HFFc6 (cell line): ENCODE results near the gene INPP5K. TPM values are rescaled to one million over a fixed set of nuclear protein-coding genes. Genes with fewer than 3 reads are reported as not detected.
A peak's percentile ranks its signal among the peaks of the same experiment; 100 is the strongest.

Source experiments
- DNase-seq: peaks from one replicate; pipeline ENCODE4 v3.0.0-alpha.2; 2018
- H3K27ac Mint-ChIP-seq: 2 replicates; pipeline ENCODE4 v1.8.0; 2020; ENCODE audit warnings: mild to moderate bottlenecking, mixed read lengths
- H3K27me3 Mint-ChIP-seq: 2 replicates; pipeline ENCODE4 v1.8.0; 2021; ENCODE audit warnings: mild to moderate bottlenecking, moderate library complexity, mixed read lengths; ENCODE audit not compliant: insufficient read depth
- H3K36me3 Mint-ChIP-seq: 2 replicates; pipeline ENCODE4 v1.8.0; 2021; ENCODE audit warnings: low read depth, mixed read lengths
- H3K4me1 Mint-ChIP-seq: 2 replicates; pipeline ENCODE4 v1.8.0; 2020; ENCODE audit warnings: low read depth, mixed read lengths
- H3K4me3 Mint-ChIP-seq: 2 replicates; pipeline ENCODE4 v1.8.0; 2020; ENCODE audit warnings: mild to moderate bottlenecking, moderate library complexity, mixed read lengths
- H3K9me3 Mint-ChIP-seq: 2 replicates; pipeline ENCODE4 v1.8.0; 2020; ENCODE audit warnings: mild to moderate bottlenecking, mixed read lengths
- total RNA-seq, 6 experiments: library from RNA; stranded (reverse); fragmentation: NEBNext Ultra II Directional; extraction: Animal tissue kit (Norgen Biotek cat#: 25700); gene quantifications; 2 replicates in 1 of 6; 3 replicates in 5 of 6; pipeline ENCODE4 v1.2.3, GENCODE V29; 2021
- TF ChIP-seq, protein P1 (sequence below): fragments of 200-600 bp; sonication (generic); IDR thresholded peaks from 2 replicates; pipeline ENCODE4 v1.5.0; 2021; ENCODE audit warnings: antibody characterized with exemption, mild to moderate bottlenecking

The INPP5K gene
- total RNA-seq, 6 experiments from 2014 or later: 18.2 to 23.5 (median 20.3) TPM

DNA sequence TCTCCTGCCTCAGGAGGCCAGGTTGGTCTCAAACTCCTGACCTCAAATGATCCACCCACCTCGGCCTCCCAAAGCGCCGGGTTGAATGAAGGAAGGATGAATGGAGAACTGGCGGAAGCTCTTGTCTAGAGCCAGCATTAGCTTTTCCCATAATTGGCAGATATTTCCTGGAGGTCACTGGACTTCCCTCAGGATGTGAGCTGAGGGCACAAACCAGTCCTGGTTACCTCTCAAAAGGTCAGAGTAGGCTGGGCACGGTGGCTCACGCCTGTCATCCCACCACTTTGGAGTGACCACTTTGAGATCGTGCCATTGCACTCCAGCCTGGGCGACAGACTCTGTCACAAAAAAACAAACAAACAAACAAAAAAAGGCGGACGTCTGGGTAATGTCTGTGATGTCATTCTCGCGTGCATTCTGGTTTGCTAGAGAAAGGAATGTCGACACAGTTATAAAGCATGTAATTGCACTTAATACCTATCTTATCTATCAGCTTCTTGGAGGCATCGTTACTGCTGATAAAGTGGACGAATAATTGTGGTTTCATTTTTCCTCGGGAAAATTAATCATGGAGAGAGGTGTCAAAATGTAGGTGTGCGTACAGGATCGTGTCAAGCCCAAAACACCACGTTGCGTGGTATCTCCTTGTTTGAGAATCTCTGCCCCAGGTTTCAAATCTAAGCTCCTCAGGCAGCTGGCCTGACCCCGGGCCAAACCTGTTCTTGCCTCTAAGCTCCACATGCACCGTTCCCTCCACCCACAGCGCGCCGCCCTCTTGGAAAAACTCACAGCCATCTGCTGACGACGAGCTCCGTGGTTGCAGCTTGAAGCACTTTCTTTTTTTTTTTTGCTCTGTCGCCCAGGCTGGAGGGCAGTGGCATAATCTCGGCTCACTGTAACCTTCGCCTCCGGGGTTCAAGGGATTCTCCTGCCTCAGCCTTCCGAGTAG is 54.0 kb downstream of the INPP5K start:
- DNase-seq: no peak
- peak overlapping the region; percentile 42; the same call in 1 of the 2 replicates for H3K4me3 Mint-ChIP-seq
- peaks cover 37% of the 10 kb centered on the region for H3K36me3 Mint-ChIP-seq
- H3K4me1 Mint-ChIP-seq: peaks cover 30% of the 10 kb centered on the region
- TF ChIP-seq, protein P1, sequence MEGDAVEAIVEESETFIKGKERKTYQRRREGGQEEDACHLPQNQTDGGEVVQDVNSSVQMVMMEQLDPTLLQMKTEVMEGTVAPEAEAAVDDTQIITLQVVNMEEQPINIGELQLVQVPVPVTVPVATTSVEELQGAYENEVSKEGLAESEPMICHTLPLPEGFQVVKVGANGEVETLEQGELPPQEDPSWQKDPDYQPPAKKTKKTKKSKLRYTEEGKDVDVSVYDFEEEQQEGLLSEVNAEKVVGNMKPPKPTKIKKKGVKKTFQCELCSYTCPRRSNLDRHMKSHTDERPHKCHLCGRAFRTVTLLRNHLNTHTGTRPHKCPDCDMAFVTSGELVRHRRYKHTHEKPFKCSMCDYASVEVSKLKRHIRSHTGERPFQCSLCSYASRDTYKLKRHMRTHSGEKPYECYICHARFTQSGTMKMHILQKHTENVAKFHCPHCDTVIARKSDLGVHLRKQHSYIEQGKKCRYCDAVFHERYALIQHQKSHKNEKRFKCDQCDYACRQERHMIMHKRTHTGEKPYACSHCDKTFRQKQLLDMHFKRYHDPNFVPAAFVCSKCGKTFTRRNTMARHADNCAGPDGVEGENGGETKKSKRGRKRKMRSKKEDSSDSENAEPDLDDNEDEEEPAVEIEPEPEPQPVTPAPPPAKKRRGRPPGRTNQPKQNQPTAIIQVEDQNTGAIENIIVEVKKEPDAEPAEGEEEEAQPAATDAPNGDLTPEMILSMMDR: no peak
- H3K9me3 Mint-ChIP-seq: peaks cover 11% of the 10 kb centered on the region
- H3K27me3 Mint-ChIP-seq: peaks cover 8% of the 10 kb centered on the region
- peak overlapping the region; percentile 76; the same call in 1 of the 2 replicates for H3K27ac Mint-ChIP-seq

DNA sequence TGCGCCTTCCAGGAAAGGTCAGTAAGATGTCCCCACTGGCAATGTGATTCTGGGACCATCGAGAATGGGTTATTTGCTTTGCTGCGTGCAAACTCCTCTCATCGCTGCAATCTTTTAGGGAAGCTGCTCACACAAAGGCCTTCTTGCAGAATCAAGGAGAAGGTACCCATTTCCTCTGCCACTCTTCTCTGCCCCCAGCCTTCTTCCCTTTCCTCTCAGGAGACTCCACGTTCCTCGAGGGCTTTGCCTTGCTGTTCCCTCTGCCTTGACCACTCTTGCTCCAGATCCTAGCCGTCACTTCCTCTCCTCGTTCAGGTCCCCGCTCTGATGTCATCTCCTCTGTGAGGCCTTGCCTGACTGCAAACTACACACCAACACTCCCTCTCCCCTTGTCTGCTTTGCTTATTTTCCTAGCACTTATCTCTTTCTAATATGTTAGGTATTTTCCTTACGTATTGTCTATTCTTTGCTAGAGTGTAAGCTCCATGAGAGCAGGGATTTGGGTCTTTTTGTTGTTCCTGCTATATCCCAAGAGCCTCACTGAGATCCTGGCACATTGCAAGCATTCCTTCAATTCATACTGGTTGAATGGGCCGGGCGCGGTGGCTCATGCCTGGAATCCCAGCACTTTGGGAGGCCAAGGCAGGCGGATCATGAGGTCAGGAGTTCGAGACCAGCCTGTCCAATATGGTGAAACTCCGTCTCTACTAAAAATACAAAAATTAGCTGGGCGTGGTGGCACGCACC is 55.0 kb downstream of the INPP5K start:
- Mint-ChIP-seq H3K4me1 (peaks cover 35% of the 10 kb centered on the region), H3K4me3 (no peak overlapping the region), H3K27ac (peak overlapping the region; percentile 8; the same call in 1 of the 2 replicates), H3K9me3 (peaks cover 11% of the 10 kb centered on the region), H3K27me3 (peaks cover 11% of the 10 kb centered on the region), H3K36me3 (peaks cover 37% of the 10 kb centered on the region)
- DNase-seq: no peak
- TF ChIP-seq, protein P1: no peak

DNA sequence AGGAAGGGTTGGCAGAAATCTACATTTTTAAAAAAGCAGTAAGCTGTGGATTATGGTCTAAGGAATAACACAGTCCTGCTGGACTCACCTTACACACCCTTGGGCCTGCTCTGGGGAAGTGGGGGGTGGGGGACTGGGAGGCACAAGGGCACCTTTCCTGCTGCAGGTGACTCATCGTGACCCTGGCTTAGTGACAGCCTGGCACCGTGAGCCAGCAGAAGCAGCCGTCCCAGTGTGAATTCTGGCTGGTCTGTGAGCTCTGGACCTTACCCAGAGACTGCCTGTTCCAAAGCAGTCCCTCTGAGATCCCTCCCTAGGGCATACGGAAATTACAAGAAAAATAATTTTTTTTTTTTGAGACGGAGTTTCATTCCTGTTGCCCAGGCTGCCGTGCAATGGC is 56.2 kb downstream of the INPP5K start:
- H3K27me3 Mint-ChIP-seq: peaks cover 11% of the 10 kb centered on the region; the same call in 1 of the 2 replicates
- peaks cover 35% of the 10 kb centered on the region for H3K4me1 Mint-ChIP-seq
- H3K27ac Mint-ChIP-seq: peak overlapping the region; percentile 9; the same call in 1 of the 2 replicates
- peaks cover 33% of the 10 kb centered on the region for H3K36me3 Mint-ChIP-seq
- TF ChIP-seq, protein P1: no peak
- H3K4me3 Mint-ChIP-seq: no peak overlapping the region
- DNase-seq: peak; percentile 29
- peaks cover 11% of the 10 kb centered on the region for H3K9me3 Mint-ChIP-seq

DNA sequence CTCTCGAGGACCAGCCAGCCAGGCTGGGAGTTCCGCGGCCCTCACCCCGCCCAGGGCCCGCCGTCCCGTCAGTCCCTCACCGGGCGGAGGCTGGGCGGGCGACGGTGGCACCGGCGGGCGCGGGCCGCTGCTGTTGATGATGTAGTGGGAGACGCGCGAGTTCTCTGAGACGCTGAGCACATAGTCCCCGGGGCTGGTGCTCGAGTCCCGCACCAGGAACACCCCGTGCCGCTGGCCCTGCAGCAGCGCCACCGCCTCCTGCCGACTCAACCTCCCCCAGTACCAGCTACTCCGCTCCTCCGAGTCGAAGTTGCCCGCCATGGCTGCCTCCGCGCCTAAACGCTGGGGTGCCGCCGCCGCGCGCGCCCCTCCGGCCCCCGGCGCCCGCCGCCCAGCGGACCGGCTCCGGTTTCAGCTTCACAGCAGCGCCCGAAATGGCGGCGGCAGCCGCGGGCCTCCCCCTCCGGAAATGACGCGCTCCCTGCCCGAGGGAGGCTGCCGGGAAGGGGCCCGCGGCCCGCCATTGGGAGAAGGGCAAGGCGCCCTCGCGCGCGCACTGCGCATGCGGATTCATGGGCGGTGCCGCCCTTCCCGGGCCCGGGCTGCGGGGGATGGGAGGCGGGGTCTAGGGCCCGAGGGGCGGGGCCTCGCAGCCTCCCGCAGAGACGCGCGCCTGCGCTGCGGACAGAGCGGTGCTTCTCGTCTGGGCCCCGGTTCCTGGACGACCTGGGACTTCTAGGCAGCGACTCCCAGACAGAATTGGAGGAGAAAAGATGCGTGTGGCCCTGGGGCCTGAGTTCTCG is 60.4 kb downstream of the INPP5K start, which contains the start of gene CRK:
CRK (minus strand) TSS at position 436 of the 803 bp plus-strand sequence; CDS start at position 321, 115 bp downstream.
- 0 out of 2 replicates have a peak, but pooled peaks cover 5% of the 10 kb centered on the region for H3K27me3 Mint-ChIP-seq
- DNase-seq: peak; percentile 89
- peaks cover 51% of the 10 kb centered on the region for H3K4me1 Mint-ChIP-seq
- H3K9me3 Mint-ChIP-seq: no peaks in the 10 kb centered on the region
- H3K4me3 Mint-ChIP-seq: peak within 1 kb of the TSS; percentile 99
- TF ChIP-seq, protein P1: no peak; the same call in 1 of the 2 replicates
- peak within 1 kb of the TSS; percentile 92 for H3K27ac Mint-ChIP-seq
- H3K36me3 Mint-ChIP-seq: peaks cover 28% of the 10 kb centered on the region
